T-helper 1 cell treated with Interleukin-12 subunit alpha and Interleukin-12 subunit beta and Interleukin-4 antibody, amounts not matched to agents 30 μg/mL and 1 μg/mL, for 36 hours (primary cell): ENCODE results near the gene DISC1.
"Not testable (repeated sequence)": the region's sequence is repeated elsewhere in the genome, so short reads cannot be mapped to it uniquely, and the experiment has no call there.

Experiments
- H3K27ac Mint-ChIP-seq: one replicate; pipeline ENCODE4 v1.8.0; 2021; ENCODE audit warnings: mild to moderate bottlenecking, mixed read lengths
- H3K27me3 Mint-ChIP-seq: one replicate; pipeline ENCODE4 v1.8.0; 2021; ENCODE audit warnings: low read depth, mixed read lengths
- H3K36me3 Mint-ChIP-seq: one replicate; pipeline ENCODE4 v1.8.0; 2021; ENCODE audit warnings: low read depth, mixed read lengths
- H3K4me1 Mint-ChIP-seq: one replicate; pipeline ENCODE4 v1.8.0; 2021; ENCODE audit warnings: low read depth, mixed read lengths
- H3K4me3 Mint-ChIP-seq: one replicate; pipeline ENCODE4 v1.8.0; 2021; ENCODE audit warnings: mild to moderate bottlenecking, moderate library complexity, mixed read lengths
- H3K9me3 Mint-ChIP-seq: one replicate; pipeline ENCODE4 v1.8.0; 2021; ENCODE audit warnings: mixed read lengths

Gene DISC1

DNA sequence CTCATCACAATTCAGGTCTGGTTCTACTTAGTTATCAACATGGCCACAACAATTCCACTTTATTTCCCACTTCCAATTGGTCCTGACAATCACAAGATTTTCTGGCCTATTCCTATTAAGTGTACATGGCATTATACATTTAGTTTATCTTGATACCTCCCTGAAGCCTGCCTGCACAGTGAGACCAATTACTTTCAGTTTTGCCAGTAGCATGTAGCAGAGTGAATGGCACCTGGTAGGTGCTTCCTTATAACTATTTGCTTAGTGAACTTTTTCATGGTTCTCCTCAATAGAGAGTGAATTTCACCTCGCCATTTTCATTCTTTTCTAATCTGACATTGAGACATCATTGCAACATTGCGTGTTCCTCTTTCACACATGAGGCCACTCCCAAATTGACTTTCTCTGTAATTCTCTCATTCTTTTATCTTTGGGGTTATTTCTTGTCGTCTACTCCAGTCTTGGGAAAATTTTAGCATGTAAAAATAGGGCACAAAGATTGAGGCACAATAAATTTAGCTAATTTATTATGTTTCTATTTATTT, 124.3 kb downstream of the DISC1 start:
- Mint-ChIP-seq H3K27ac (no peak overlapping the region), H3K27me3 (no peaks in the 10 kb centered on the region), H3K9me3 (peaks cover 19% of the 10 kb centered on the region), H3K4me1 (no peaks in the 10 kb centered on the region), H3K36me3 (peaks cover 39% of the 10 kb centered on the region), H3K4me3 (no peak overlapping the region)

- peaks cover 19% of the 10 kb centered on the region for H3K9me3 Mint-ChIP-seq
- H3K4me1 Mint-ChIP-seq: no peaks in the 10 kb centered on the region
- H3K27me3 Mint-ChIP-seq: no peaks in the 10 kb centered on the region
- H3K36me3 Mint-ChIP-seq: peaks cover 39% of the 10 kb centered on the region
- no peak overlapping the region for H3K27ac Mint-ChIP-seq
- no peak overlapping the region for H3K4me3 Mint-ChIP-seq
Measured at GRCh38 chr1:231751415-231751814, 124.8 kb downstream of the DISC1 start.

DNA sequence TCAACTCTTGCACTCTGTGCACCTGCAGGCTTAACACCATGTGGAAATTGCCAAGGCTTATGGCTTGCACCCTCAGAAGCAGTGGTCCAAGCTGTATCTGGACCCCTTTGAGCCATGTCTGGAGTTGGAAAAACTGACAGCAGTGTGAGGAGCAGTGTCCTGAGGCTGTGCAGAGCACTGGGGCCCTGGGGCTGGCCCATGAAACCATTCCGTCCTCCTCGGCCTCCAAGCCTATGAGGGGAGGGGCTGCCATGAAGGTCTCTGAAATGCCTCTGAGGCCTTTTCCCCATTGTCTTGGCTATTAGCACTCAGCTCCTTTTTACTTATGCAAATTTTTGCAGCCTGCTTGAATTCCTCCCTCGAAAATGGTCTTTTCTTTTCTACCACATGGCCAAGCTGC, 126.7 kb downstream of the DISC1 start:
- H3K4me3 Mint-ChIP-seq: no peak overlapping the region
- H3K27me3 Mint-ChIP-seq: no peaks in the 10 kb centered on the region
- peaks cover 39% of the 10 kb centered on the region for H3K36me3 Mint-ChIP-seq
- H3K4me1 Mint-ChIP-seq: no peaks in the 10 kb centered on the region
- peaks cover 15% of the 10 kb centered on the region for H3K9me3 Mint-ChIP-seq
- H3K27ac Mint-ChIP-seq: no peak overlapping the region

DNA sequence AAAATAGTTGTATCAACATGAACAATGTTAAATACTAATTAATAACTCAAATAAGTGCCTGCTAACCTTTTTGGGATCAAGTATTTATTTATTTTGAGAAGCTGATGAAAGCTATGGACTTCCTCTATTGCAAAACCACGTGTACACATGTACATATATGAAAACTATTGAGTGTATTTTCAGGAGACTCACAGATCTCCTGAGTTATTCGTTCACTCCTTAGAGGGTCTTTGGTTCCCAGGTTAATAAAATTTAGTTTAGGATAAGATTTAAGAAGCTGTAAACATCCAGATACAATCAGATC, 130.5 kb downstream of the DISC1 start:
- Mint-ChIP-seq H3K36me3 (peaks cover 28% of the 10 kb centered on the region), H3K4me3 (no peak overlapping the region), H3K27me3 (no peaks in the 10 kb centered on the region), H3K9me3 (peaks cover 14% of the 10 kb centered on the region), H3K4me1 (no peaks in the 10 kb centered on the region), H3K27ac (no peak overlapping the region)

DNA sequence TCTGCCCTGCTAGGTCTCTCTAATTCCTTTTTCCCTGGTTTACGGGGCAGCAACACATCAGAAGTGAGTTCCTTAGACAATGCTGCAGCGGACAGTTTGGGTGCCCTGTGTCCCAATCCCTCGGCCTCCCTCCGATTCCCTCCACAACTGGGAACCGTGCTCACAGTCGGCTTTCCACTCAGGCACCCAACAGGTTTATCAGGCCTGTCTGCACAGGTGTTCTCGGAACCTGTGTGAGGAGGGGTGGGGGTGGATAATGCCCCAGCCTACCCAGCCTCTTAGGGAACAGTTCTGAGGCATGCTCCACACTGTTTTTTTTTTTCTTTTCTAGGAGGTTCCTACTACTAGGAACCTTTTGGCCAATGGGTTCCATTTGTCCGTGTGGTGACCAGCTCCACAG, 131.2 kb downstream of the DISC1 start:
- H3K9me3 Mint-ChIP-seq: peaks cover 7% of the 10 kb centered on the region

DNA sequence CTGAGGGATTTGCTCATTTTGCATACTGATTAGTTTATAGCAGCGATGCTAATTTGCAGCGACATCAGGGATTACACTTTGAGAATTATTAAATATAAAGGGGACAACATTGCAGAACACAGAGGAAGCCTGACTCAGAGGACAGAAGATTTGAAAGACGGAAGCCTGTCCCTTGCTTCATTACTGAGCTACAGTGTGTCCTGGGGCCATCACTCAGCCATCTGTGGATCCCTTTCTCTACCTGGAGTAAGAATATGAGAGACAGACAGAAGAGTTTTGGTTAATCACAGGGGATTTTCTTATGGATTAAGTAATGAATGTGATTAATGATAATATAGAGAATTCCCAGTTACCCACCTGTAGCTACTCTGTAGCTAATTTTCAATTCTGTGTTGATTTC, 134.7 kb downstream of the DISC1 start:
- no peak overlapping the region for H3K4me3 Mint-ChIP-seq
- H3K9me3 Mint-ChIP-seq: no peaks in the 10 kb centered on the region
- no peak overlapping the region for H3K27ac Mint-ChIP-seq
- no peaks in the 10 kb centered on the region for H3K4me1 Mint-ChIP-seq
- H3K36me3 Mint-ChIP-seq: no peaks in the 10 kb centered on the region
- H3K27me3 Mint-ChIP-seq: no peaks in the 10 kb centered on the region

More for the DNA sequence above, 131.2 kb downstream of the DISC1 start:
- Mint-ChIP-seq H3K36me3 (peaks cover 21% of the 10 kb centered on the region), H3K4me3 (no peak overlapping the region), H3K27me3 (no peaks in the 10 kb centered on the region), H3K27ac (no peak overlapping the region), H3K4me1 (no peaks in the 10 kb centered on the region)

DNA sequence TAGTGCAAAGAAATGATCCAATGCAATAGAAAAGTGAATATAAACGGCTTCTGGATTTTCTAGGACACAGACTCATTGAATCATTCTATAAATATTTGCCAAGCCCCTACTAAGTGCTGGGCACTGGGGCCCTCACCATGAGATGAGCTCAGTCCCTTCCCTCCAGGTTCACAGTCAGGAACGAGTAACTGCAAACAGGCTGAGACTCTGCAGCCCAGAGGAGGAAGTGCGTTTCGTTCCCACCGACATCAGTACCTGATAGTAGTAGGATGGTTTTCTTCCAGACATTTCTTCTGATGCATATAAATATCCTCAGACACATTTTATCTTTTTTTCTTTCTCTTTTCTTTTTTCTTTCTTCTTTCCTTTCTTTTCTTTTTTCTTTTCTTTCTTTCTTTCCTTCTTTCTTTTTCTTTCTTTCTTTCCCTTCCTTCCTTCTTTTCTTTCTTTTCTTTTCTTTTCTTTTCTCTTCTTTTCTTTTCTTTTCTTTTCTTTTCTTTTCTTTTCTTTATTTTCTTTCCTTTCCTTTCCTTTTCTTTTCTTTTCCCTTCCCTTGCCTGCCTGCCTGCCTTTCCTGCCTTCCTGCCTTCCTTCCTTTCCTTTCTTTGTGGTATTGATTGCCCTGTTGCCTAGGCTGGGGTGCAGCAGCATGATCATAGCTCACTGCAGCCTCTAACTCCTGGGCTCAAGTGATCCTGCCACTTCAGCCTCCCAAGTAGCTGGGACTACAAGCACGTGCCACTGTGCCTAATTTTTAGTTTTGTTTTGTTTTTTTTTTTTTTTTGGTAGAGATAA, 135.4 kb downstream of the DISC1 start:
- no peaks in the 10 kb centered on the region for H3K9me3 Mint-ChIP-seq
- no peak overlapping the region for H3K4me3 Mint-ChIP-seq
- H3K27ac Mint-ChIP-seq: no peak overlapping the region
- no peaks in the 10 kb centered on the region for H3K4me1 Mint-ChIP-seq
- no peaks in the 10 kb centered on the region for H3K36me3 Mint-ChIP-seq
- H3K27me3 Mint-ChIP-seq: no peaks in the 10 kb centered on the region

DNA sequence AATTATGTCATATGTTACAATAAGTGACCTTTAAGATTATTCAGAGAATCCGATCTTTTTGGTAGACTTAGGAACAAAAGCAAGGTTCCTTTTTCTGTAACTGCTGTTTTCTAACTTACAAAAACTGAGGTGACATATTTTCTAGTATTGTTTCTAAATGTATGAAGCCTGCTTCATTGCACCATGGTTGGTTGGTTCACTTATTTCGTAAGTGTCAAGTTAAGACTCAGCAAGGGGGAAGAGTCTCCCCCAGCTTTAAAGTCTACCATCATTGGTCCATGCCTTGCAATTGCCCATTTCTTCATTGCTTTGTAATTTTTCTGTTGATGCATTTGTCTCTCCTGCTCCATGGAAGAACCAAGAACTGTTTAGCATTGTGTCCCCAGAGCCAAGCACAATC, 136.9 kb downstream of the DISC1 start:
- Mint-ChIP-seq H3K27ac (no peak overlapping the region), H3K27me3 (no peaks in the 10 kb centered on the region), H3K9me3 (no peaks in the 10 kb centered on the region), H3K4me3 (no peak overlapping the region), H3K4me1 (no peaks in the 10 kb centered on the region), H3K36me3 (no peaks in the 10 kb centered on the region)

DNA sequence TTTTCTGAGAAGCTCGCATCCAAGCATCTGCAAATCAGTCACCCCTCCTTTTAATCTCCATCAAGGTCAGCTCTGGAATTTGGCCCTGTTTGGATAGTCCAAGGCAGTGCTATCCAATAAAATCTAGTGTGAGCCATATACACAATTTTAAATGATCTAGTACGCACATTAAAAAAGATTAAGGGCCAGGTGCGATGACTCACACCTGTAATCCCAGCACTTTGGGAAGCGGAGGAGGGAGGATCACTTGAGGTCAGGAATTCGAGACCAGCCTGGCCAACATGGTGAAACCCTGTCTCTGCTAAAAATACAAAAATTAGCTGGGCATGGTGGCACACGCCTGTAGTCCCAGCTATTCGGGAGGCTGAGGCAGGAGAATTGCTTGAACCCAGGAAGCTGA, 139.2 kb downstream of the DISC1 start:
- H3K27ac Mint-ChIP-seq, H3K4me1 Mint-ChIP-seq, H3K27me3 Mint-ChIP-seq, H3K36me3 Mint-ChIP-seq, H3K4me3 Mint-ChIP-seq, H3K9me3 Mint-ChIP-seq: not testable (repeated sequence)

- no peaks in the 10 kb centered on the region for H3K27me3 Mint-ChIP-seq
- no peaks in the 10 kb centered on the region for H3K9me3 Mint-ChIP-seq
- H3K27ac Mint-ChIP-seq: no peak overlapping the region
- no peak overlapping the region for H3K4me3 Mint-ChIP-seq
- no peaks in the 10 kb centered on the region for H3K4me1 Mint-ChIP-seq
- peaks cover 8% of the 10 kb centered on the region for H3K36me3 Mint-ChIP-seq
Measured at GRCh38 chr1:231767471-231767870, 140.9 kb downstream of the DISC1 start.

DNA sequence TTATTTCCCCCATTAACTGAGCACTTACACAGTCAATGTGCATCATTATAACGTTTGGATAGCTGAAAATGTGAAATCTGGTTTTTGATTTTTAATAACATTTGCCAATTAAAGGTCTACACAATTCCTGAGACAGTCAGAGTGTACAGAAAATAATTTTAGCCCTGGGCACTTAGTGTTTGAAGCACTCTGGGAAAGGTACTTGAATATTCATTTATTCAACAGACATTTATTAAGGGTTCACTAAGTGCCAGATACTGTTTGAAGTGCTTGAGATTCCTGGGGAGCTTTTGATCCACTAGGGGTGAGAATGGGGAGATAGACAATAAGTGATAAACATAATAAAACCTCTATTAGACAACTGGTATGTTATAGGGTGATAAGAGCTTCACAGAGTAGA, 141.8 kb downstream of the DISC1 start:
- Mint-ChIP-seq H3K36me3 (peaks cover 8% of the 10 kb centered on the region), H3K27ac (no peak overlapping the region), H3K4me1 (no peaks in the 10 kb centered on the region)

DNA sequence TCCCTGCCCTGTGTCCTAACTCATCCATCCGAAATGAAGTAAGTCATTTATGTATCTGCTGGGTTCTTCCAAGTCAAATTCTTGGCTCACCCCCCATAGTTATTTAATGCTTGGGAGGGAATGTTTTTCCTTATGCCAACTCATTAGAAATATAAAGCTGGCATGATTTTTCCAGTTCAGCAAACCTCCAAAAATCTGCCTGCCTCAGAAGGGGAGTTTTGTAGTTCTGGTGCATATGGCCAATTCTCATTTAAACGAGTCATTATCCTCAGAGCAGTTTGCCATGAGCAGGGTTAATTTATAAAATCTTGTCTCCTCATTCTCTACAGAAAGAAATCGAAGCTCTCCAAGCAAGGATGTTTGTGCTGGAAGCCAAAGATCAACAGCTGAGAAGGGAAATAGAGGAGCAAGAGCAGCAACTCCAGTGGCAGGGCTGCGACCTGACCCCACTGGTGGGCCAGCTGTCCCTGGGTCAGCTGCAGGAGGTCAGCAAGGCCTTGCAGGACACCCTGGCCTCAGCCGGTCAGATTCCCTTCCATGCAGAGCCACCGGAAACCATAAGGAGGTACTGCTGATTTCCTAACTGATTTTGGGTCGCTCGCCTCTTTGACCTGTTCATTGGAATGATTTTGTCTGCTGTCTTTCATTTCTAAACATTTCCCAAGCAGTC, 144.1 kb downstream of the DISC1 start:
- no peaks in the 10 kb centered on the region for H3K4me1 Mint-ChIP-seq
- H3K27ac Mint-ChIP-seq: no peak overlapping the region
- H3K36me3 Mint-ChIP-seq: peaks cover 10% of the 10 kb centered on the region
- no peak overlapping the region for H3K4me3 Mint-ChIP-seq
- no peaks in the 10 kb centered on the region for H3K9me3 Mint-ChIP-seq
- no peaks in the 10 kb centered on the region for H3K27me3 Mint-ChIP-seq

More for the DNA sequence above, 141.8 kb downstream of the DISC1 start:
- H3K27me3 Mint-ChIP-seq: no peaks in the 10 kb centered on the region
- H3K9me3 Mint-ChIP-seq: no peaks in the 10 kb centered on the region
- no peak overlapping the region for H3K4me3 Mint-ChIP-seq

GRCh38 chr1:231774719-231775335, 148.2 kb downstream of the DISC1 start:
- Mint-ChIP-seq H3K4me1 (no peaks in the 10 kb centered on the region), H3K27me3 (no peaks in the 10 kb centered on the region), H3K4me3 (no peak overlapping the region), H3K36me3 (peaks cover 7% of the 10 kb centered on the region), H3K9me3 (no peaks in the 10 kb centered on the region), H3K27ac (no peak overlapping the region)

GRCh38 chr1:231776010-231776756, 149.6 kb downstream of the DISC1 start:
- Mint-ChIP-seq H3K27ac (no peak overlapping the region), H3K9me3 (no peaks in the 10 kb centered on the region), H3K27me3 (no peaks in the 10 kb centered on the region)

More at GRCh38 chr1:231776010-231776756, 149.6 kb downstream of the DISC1 start:
- Mint-ChIP-seq H3K4me3 (no peak overlapping the region), H3K4me1 (no peaks in the 10 kb centered on the region), H3K36me3 (peaks cover 4% of the 10 kb centered on the region)
